Ovary (tissue), 9 donors: Measurements from ENCODE around the gene CHIA. TPM values are rescaled to one million over a fixed set of nuclear protein-coding genes. Genes with fewer than 3 reads are reported as not detected.
A peak's percentile ranks its signal among the peaks of the same experiment; 100 is the strongest.

Experiments
- DNase-seq, 5 donors: peaks; one replicate each; pipeline ENCODE4 v3.0.0-alpha.2; 2019 to 2020
- H3K27ac ChIP-seq, 2 donors: fragments of 200-600 bp; one replicate each; pipeline versions ENCODE4 v1.5.1 to v1.8.0; 2019 to 2022
- H3K27me3 ChIP-seq: fragments of 200-600 bp; one replicate; pipeline ENCODE4 v1.8.0; 2022
- H3K36me3 ChIP-seq: fragments of 200-600 bp; sonication (generic); one replicate; pipeline ENCODE4 v1.5.1; 2019
- H3K4me1 ChIP-seq: one replicate; pipeline ENCODE4 v1.8.1; 2013; ENCODE audit warnings: mild to moderate bottlenecking, moderate library complexity; ENCODE audit not compliant: insufficient read depth
- H3K4me3 ChIP-seq: fragments of 200-600 bp; sonication (generic); one replicate; pipeline ENCODE4 v1.5.1; 2017
- H3K9me3 ChIP-seq, 2 donors: fragments of 200-600 bp in 1 of 2; sonication (generic) in 1 of 2; one replicate each; pipeline versions ENCODE4 v1.5.1 to v1.8.1; 2013 to 2019; ENCODE audit warnings: mild to moderate bottlenecking in 1 of 2, moderate library complexity in 1 of 2
- EP300 ChIP-seq: sonication (generic); formaldehyde crosslinking; IDR thresholded peaks from one replicate; pipeline ENCODE4 v1.6.1; 2017; ENCODE audit warnings: antibody characterized with exemption
- POLR2A ChIP-seq: fragments of 450-650 bp; IDR thresholded peaks from one replicate; pipeline ENCODE4 v1.6.1; 2017; ENCODE audit warnings: antibody characterized with exemption, mild to moderate bottlenecking, moderate library complexity
- WGBS, 3 donors: extraction: QIAGEN DNeasy Blood & Tissue Kit in 1 of 3; methylation state at CpG; one replicate each; pipeline versions ENCODE4 v1.1.5 to v1.1.7; 2013 to 2017; 5-methylcytosine and 5-hydroxymethylcytosine counted together
- intact Hi-C, 4 donors: fragments of 100-400 bp; cut with DNase I; formaldehyde crosslinking; loops; one replicate each; pipeline versions ENCODE4 v1.11.0 to v1.15.1; 2022 to 2023
- polyA plus RNA-seq, 2 donors: library from polyadenylated mRNA; stranded (reverse); fragments of 200-250 nt in 1 of 2; fragments of 350-450 nt in 1 of 2; fragmentation: Illumina TruSeq in 1 of 2; extraction: RNeasy Lipid Tissue Mini Kit (QIAGEN cat#74804) in 1 of 2; gene quantifications; one replicate each; pipeline ENCODE4 v1.2.3, GENCODE V29; 2013 to 2014
- total RNA-seq, 7 donors: library from RNA; depleted of rRNA in 2 of 7; stranded (reverse); fragments of >200 nt in 2 of 7; fragmentation: NEBNext Ultra II Directional in 3 of 7; extraction: Animal tissue kit (Norgen Biotek cat#: 25700) in 3 of 7; gene quantifications; one replicate each; pipeline versions ENCODE4 v1.1.0 to v1.2.4, GENCODE V29; 2016 to 2023
- TF ChIP-seq, protein P1 (sequence below), 3 donors: fragments of 450-650 bp in 2 of 3; fragments of 200-600 bp in 1 of 3; IDR thresholded peaks; one replicate each; pipeline versions ENCODE4 v1.5.1 to v1.8.0; 2016 to 2022; ENCODE audit warnings: antibody characterized with exemption in 3 of 3, mild to moderate bottlenecking in 1 of 3
- donor health status: DM: no; HTN: no; CAD: no; lungs with moderate emphysema.
- donor health status: DM: no; HTN: no; CAD: no.
- donor health status: Bipolar disorder and iron deficiency.
- donor health status: DM: yes; HTN: yes; CAD: no.
- donor health status: DM: no; HTN: no; CAD: no.
- donor health status: DM: yes; HTN: yes; CAD: no.

Gene CHIA
- total and polyA plus RNA-seq, 9 donors: 0.18 TPM; not detected in 8

DNA sequence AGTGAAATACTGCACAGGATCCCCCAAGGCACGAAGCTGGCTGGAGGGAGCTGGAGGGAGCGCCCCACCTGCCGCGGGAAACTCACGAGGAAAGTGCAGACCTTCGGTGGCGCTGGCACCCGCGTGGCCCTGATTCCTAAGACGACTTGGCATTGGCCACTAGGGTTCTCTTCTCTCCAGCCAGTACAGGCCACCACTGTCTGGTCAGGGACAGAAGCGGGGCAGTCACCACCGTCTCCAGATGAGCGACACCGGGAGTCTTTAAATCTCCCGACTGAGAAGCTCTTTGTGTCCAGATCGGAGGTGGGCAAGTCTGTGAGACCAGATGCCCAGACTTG lies 19.2 kb upstream of the CHIA start:
- intact Hi-C loops: no loop called here
- Histone ChIP-seq H3K4me3 (no peak overlapping the region), H3K36me3 (no peaks in the 10 kb centered on the region), H3K9me3 (no peaks in the 10 kb centered on the region), H3K4me1 (no peaks in the 10 kb centered on the region), H3K27ac (no peak overlapping the region), H3K27me3 (no peaks in the 10 kb centered on the region)
- no peak for DNase-seq
- TF ChIP-seq POLR2A (no peak), EP300 (no peak)
- TF ChIP-seq, protein P1, sequence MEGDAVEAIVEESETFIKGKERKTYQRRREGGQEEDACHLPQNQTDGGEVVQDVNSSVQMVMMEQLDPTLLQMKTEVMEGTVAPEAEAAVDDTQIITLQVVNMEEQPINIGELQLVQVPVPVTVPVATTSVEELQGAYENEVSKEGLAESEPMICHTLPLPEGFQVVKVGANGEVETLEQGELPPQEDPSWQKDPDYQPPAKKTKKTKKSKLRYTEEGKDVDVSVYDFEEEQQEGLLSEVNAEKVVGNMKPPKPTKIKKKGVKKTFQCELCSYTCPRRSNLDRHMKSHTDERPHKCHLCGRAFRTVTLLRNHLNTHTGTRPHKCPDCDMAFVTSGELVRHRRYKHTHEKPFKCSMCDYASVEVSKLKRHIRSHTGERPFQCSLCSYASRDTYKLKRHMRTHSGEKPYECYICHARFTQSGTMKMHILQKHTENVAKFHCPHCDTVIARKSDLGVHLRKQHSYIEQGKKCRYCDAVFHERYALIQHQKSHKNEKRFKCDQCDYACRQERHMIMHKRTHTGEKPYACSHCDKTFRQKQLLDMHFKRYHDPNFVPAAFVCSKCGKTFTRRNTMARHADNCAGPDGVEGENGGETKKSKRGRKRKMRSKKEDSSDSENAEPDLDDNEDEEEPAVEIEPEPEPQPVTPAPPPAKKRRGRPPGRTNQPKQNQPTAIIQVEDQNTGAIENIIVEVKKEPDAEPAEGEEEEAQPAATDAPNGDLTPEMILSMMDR (IDR thresholded peaks at IDR 0.05): no peak
- WGBS, 3 donors: 7 to 12% (median 12%) methylated on average over 16 of the region's 16 CpGs

DNA sequence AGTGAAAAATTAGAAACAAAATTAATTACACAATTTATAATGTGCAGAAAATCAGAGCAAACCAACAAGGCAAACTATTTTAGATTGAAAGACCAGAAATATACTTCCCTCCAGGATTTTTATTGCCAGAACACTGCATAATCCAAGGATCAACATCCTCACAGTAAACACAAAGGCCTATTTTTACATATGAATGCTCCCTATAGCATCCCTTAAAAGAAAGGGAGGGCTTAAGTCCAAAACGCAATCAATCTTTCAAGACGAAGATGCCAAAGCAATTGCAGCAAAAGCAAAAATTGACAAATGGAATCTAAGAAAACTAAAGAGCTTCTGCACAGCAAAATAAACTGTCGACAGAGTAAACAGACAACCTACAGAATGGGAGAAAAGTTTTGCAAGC lies 18.6 kb upstream of the CHIA start:
- Histone ChIP-seq H3K36me3 (no peaks in the 10 kb centered on the region), H3K9me3 (no peaks in the 10 kb centered on the region), H3K4me1 (no peaks in the 10 kb centered on the region), H3K27me3 (no peaks in the 10 kb centered on the region), H3K4me3 (no peak overlapping the region), H3K27ac (no peak overlapping the region)
- intact Hi-C loops: no loop called here
- WGBS, 3 donors: 31 to 52% (median 41%) methylated on average over 3 of the region's 3 CpGs
- no peak for DNase-seq
- TF ChIP-seq POLR2A (no peak), EP300 (no peak)
- TF ChIP-seq, protein P1 (IDR thresholded peaks at IDR 0.05): no peak

DNA sequence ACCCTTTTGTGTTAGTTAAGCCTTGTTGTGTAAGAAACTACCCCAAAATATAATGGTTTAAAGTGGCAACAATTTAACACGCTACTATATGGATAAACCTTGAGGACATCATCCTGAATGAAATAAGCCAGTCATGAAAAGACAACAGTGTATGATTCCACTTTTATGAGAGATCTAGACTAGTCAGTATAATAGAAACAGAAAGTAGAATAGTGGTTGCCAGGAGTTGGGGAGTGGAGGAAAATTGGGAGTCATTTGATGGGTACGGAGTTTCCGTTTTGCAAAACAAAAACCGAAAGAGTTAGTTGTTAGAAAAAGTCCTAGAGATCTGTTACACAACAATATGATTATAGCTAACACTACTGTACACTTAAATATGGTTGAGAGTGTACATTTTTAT lies 16.0 kb upstream of the CHIA start:
- no peak overlapping the region for H3K27ac ChIP-seq
- intact Hi-C loops: no loop called here
- 77 to 87% (median 81%) methylated on average over 4 of the region's 4 CpGs for WGBS, 3 donors

DNA sequence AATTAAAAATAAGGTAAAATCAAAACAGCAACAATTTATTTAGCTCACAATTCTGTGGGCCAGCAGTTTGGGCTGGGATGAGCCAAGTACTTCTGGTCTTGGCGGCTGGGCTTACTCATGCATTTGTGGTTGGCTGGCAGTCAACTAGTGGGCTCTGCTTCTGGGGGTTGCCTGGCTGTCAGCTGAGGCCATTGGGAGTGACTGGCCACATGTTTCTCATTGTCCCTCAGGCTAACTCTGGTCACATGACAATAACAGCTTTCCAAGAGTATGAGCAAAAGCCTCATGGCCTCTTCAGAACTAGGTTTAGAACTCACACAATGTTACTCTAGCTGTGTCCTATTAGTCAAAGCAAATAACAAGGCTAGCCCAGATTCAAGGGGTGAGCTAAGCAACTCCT lies 15.6 kb upstream of the CHIA start:
- Histone ChIP-seq H3K4me1 (no peaks in the 10 kb centered on the region), H3K9me3 (no peaks in the 10 kb centered on the region), H3K27me3 (no peaks in the 10 kb centered on the region), H3K4me3 (no peak overlapping the region), H3K27ac (no peak overlapping the region), H3K36me3 (no peaks in the 10 kb centered on the region)
- 39 to 58% (median 53%) methylated on average over 1 of the region's 1 CpG for WGBS, 3 donors
- peak in 1 of 5 donors; percentile 18 for DNase-seq
- intact Hi-C loops: no loop called here
- TF ChIP-seq EP300: no peak
- TF ChIP-seq POLR2A: no peak

More for the DNA sequence above, 16.0 kb upstream of the CHIA start:
- TF ChIP-seq POLR2A (no peak), EP300 (no peak)
- TF ChIP-seq, protein P1 (IDR thresholded peaks at IDR 0.05): no peak
- H3K27me3 ChIP-seq: no peaks in the 10 kb centered on the region
- no peak for DNase-seq
- H3K36me3 ChIP-seq: no peaks in the 10 kb centered on the region
- no peaks in the 10 kb centered on the region for H3K4me1 ChIP-seq
- H3K9me3 ChIP-seq: no peaks in the 10 kb centered on the region
- H3K4me3 ChIP-seq: no peak overlapping the region

DNA sequence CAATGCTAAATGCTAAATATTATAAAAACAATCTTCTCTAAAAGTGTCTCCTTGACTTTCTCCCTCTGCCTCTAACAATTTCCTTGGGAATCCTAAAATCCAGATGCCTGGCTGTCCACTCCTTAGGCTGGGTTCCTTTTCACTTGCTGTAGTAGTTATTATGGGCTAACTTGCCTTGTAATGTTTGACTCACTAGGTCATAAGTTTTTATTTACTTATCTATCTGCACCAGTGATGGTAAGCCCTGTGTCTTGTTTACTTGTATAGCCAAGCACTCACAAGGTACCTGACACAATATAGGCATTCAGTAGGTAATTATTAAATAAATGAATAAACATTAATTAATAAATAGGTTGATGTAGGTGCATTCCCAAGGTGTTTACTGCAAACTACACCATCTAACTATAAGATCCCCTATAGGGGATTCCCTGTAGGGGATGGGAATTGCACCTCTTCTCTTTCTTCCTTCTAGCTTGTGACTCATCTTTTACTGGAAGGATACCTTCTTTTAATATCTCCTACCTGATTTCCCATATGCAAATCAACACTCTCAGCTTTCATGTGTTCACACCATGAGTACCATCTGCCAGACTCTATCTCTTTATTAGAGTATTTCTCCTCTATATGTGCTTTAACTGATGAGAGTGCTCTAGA lies 14.7 kb upstream of the CHIA start:
- TF ChIP-seq, protein P1 (IDR thresholded peaks at IDR 0.05): no peak
- TF ChIP-seq EP300 (no peak), POLR2A (no peak)
- intact Hi-C loops: no loop called here
- Histone ChIP-seq H3K4me1 (no peaks in the 10 kb centered on the region), H3K36me3 (no peaks in the 10 kb centered on the region), H3K27ac (no peak overlapping the region), H3K9me3 (no peaks in the 10 kb centered on the region), H3K4me3 (no peak overlapping the region), H3K27me3 (no peaks in the 10 kb centered on the region)
- no peak for DNase-seq
